SK-N-SH (cell line): ENCODE results near the gene LIN37. TPM values are rescaled to one million over a fixed set of nuclear protein-coding genes. Genes with fewer than 3 reads are reported as not detected.
A peak's percentile ranks its signal among the peaks of the same experiment; 100 is the strongest.

ENCODE experiments used
- CTCF ChIA-PET: fragments of 300-600, 350-600 bp; formaldehyde crosslinking; extraction: SDS; loops from one replicate; lab custom pipeline; 2021; lab: Yijun Ruan, JAX
- POLR2A ChIA-PET: fragments of 350-600 bp; sonication (Branson Sonifier 250); formaldehyde crosslinking; extraction: SDS; loops from one replicate; lab custom pipeline; 2020; ENCODE audit warnings: antibody characterized with exemption, inconsistent platforms; lab: Yijun Ruan, JAX
- DNase-seq: peaks from one replicate; pipeline ENCODE4 v3.0.0; 2012
- H2AFZ ChIP-seq: fragments of 200-600 bp; sonication (generic); 2 replicates; pipeline ENCODE4 v1.8.1; 2016; ENCODE audit warnings: antibody characterized with exemption, mild to moderate bottlenecking, low read depth
- H3F3A ChIP-seq: fragments of 200-600 bp; sonication (generic); replicated peaks from 2 replicates; pipeline ENCODE3; 2016; ENCODE audit warnings: antibody characterized with exemption, mild to moderate bottlenecking; ENCODE audit not compliant: insufficient read depth
- H3K27ac ChIP-seq, 2 experiments: fragments of 200-500 bp in 1 of 2; fragments of 200-600 bp in 1 of 2; sonication (Bioruptor generic) in 1 of 2; sonication (generic), shearing (Covaris generic) in 1 of 2; 2 replicates each; pipeline versions ENCODE4 v1.5.1 to v1.6.1; 2014 to 2016; ENCODE audit warnings: low read depth in 2 of 2, inconsistent platforms in 1 of 2, low read length in 1 of 2, mild to moderate bottlenecking in 1 of 2, mixed read lengths in 1 of 2
- H3K27me3 ChIP-seq: fragments of 200-600 bp; sonication (generic), shearing (Covaris generic); 2 replicates; pipeline ENCODE4 v1.6.1; 2016; ENCODE audit warnings: mixed run types; ENCODE audit not compliant: insufficient read depth
- H3K36me3 ChIP-seq, 2 experiments: fragments of 200-500 bp in 1 of 2; fragments of 200-600 bp in 1 of 2; sonication (Bioruptor generic) in 1 of 2; sonication (generic) in 1 of 2; replicated peaks in 1 of 2; 2 replicates each; pipeline versions ENCODE3 to v1.5.1; 2014 to 2016; ENCODE audit warnings: low read length in 1 of 2, mild to moderate bottlenecking in 1 of 2; ENCODE audit not compliant: insufficient read depth in 2 of 2, control insufficient read depth in 1 of 2
- H3K4me1 ChIP-seq, 2 experiments: fragments of 200-500 bp in 1 of 2; fragments of 200-600 bp in 1 of 2; sonication (Bioruptor generic) in 1 of 2; sonication (generic), shearing (Covaris generic) in 1 of 2; 2 replicates each; pipeline versions ENCODE4 v1.5.1 to v1.6.1; 2014 to 2016; ENCODE audit warnings: low read depth in 1 of 2, low read length in 1 of 2, mixed run types in 1 of 2; ENCODE audit not compliant: insufficient read depth in 2 of 2, control insufficient read depth in 1 of 2
- H3K4me2 ChIP-seq: fragments of 200-600 bp; sonication (generic), shearing (Covaris generic); 2 replicates; pipeline ENCODE4 v1.6.1; 2017; ENCODE audit warnings: mixed run types
- H3K4me3 ChIP-seq, 2 experiments: fragments of 200-500 bp in 1 of 2; fragments of 200-600 bp in 1 of 2; sonication (Bioruptor generic) in 1 of 2; sonication (generic), shearing (Covaris generic) in 1 of 2; 2 replicates each; pipeline versions ENCODE4 v1.5.1 to v1.8.1; 2014 to 2016; ENCODE audit warnings: low read depth in 2 of 2, inconsistent platforms in 1 of 2, low read length in 1 of 2, mild to moderate bottlenecking in 1 of 2, mixed read lengths in 1 of 2, moderate library complexity in 1 of 2
- H3K79me2 ChIP-seq: fragments of 200-600 bp; sonication (generic); 2 replicates; pipeline ENCODE4 v1.8.1; 2017; ENCODE audit warnings: mild to moderate bottlenecking; ENCODE audit not compliant: insufficient read depth
- H3K9ac ChIP-seq: fragments of 200-600 bp; sonication (generic); 2 replicates; pipeline ENCODE4 v1.6.1; 2017; ENCODE audit warnings: mixed run types
- H3K9me2 ChIP-seq: fragments of 200-600 bp; sonication (generic); 2 replicates; pipeline ENCODE4 v1.6.1; 2017; ENCODE audit warnings: mixed run types
- H3K9me3 ChIP-seq: fragments of 200-600 bp; sonication (generic); 2 replicates; pipeline ENCODE4 v1.6.1; 2017; ENCODE audit warnings: mixed run types, mild to moderate bottlenecking, moderate library complexity
- H4K20me1 ChIP-seq: fragments of 200-600 bp; sonication (generic); 2 replicates; pipeline ENCODE4 v1.6.1; 2017; ENCODE audit warnings: mild to moderate bottlenecking, mixed run types; ENCODE audit not compliant: insufficient read depth
- CHD2 ChIP-seq: fragments of 150-350 bp; IDR thresholded peaks from 2 replicates; pipeline ENCODE4 v1.6.1; 2018; ENCODE audit warnings: low read length; ENCODE audit not compliant: partially characterized antibody
- EP300 ChIP-seq, 2 experiments: IDR thresholded peaks; 2 replicates each; pipeline versions ENCODE4 v1.4.0 to v1.6.1; 2012; ENCODE audit warnings: borderline replicate concordance in 1 of 2, low read depth in 1 of 2, low read length in 1 of 2
- FOXM1 ChIP-seq: IDR thresholded peaks from 2 replicates; pipeline ENCODE4 v1.4.0; 2012; ENCODE audit warnings: low read depth, mild to moderate bottlenecking
- GATA2 ChIP-seq: sonication (generic); formaldehyde crosslinking; IDR thresholded peaks from 2 replicates; pipeline ENCODE4 v1.5.0; 2020; ENCODE audit warnings: mild to moderate bottlenecking, missing genetic modification reagents
- JUND ChIP-seq: IDR thresholded peaks from 2 replicates; pipeline ENCODE4 v1.4.0; 2012
- MAX ChIP-seq: IDR thresholded peaks from 2 replicates; pipeline ENCODE4 v1.4.0; 2012; ENCODE audit warnings: low read depth
- MXI1 ChIP-seq: IDR thresholded peaks from 2 replicates; pipeline ENCODE4 v1.6.1; 2012; ENCODE audit warnings: mild to moderate bottlenecking, low read depth, low read length, improper control_type of control experiment
- NFIC ChIP-seq: IDR thresholded peaks from 2 replicates; pipeline ENCODE4 v1.4.0; 2012; ENCODE audit warnings: borderline replicate concordance
- NRF1 ChIP-seq: IDR thresholded peaks from 2 replicates; pipeline ENCODE4 v1.6.1; 2012; ENCODE audit warnings: low read depth, mild to moderate bottlenecking, low read length
- PBX3 ChIP-seq: IDR thresholded peaks from 2 replicates; pipeline ENCODE4; 2012
- RCOR1 ChIP-seq: fragments of 150-350 bp; IDR thresholded peaks from 2 replicates; pipeline ENCODE4 v1.6.1; 2017; ENCODE audit warnings: antibody characterized with exemption, low read length
- REST ChIP-seq: IDR thresholded peaks from 2 replicates; pipeline ENCODE4 v1.6.1; 2012; ENCODE audit warnings: mild to moderate bottlenecking, low read depth, low read length, moderate library complexity
- SIN3A ChIP-seq: IDR thresholded peaks from 2 replicates; pipeline ENCODE4 v1.6.1; 2012; ENCODE audit warnings: low read depth, mild to moderate bottlenecking, low read length, moderate library complexity, borderline replicate concordance
- TEAD4 ChIP-seq: IDR thresholded peaks from 2 replicates; pipeline ENCODE4 v1.4.0; 2012; ENCODE audit warnings: mild to moderate bottlenecking, borderline replicate concordance; ENCODE audit not compliant: insufficient read depth
- USF1 ChIP-seq: IDR thresholded peaks from 2 replicates; pipeline ENCODE4 v1.4.0; 2012; ENCODE audit warnings: low read depth, borderline replicate concordance
- ZBTB33 ChIP-seq: IDR thresholded peaks from 2 replicates; pipeline ENCODE4 v1.4.0; 2012; ENCODE audit warnings: low read depth, borderline replicate concordance
- WGBS: methylation state at CpG from one replicate; pipeline ENCODE4 v1.1.6; 2017; ENCODE audit warnings: low lambda C conversion rate; 5-methylcytosine and 5-hydroxymethylcytosine counted together
- polyA plus RNA-seq, 3 experiments: library from polyadenylated mRNA; depleted of rRNA; stranded (reverse); fragments of >200 nt; gene quantifications; 2 replicates each; pipeline ENCODE4 v1.2.3, GENCODE V29; 2012

Gene LIN37
- polyA plus RNA-seq, 1 of the 3 experiments (the other 2 are of a cell fraction): 21.1 TPM

GRCh38 chr19:35704218-35704617 is 44.2 kb upstream of the LIN37 start, which contains the start of gene ZBTB32:
TSS of gene ZBTB32 (plus strand) at chr19:35704558. CDS start at chr19:35714627, 10,069 bp downstream.
- Histone ChIP-seq H3K79me2 (no peaks in the 10 kb centered on the region), H3K9me3 (no peaks in the 10 kb centered on the region), H3K27me3 (no peaks in the 10 kb centered on the region), H4K20me1 (no peaks in the 10 kb centered on the region), H3K9ac (no peak within 1 kb of the TSS), H3K36me3 (no peaks in the 10 kb centered on the region), H2AFZ (no peak within 1 kb of the TSS), H3K4me3 (no peak within 1 kb of the TSS), H3K27ac (no peak within 1 kb of the TSS), H3K4me1 (no peaks in the 10 kb centered on the region; a peak in 1 of 4 replicates), H3K9me2 (no peaks in the 10 kb centered on the region), H3F3A (no peaks in the 10 kb centered on the region), H3K4me2 (no peak within 1 kb of the TSS)
- ChIA-PET POLR2A (no interaction called here), CTCF (interaction anchor here (1.6 to 4.1 kb wide), 3 partner anchors 11 to 155 kb away, joined by 5 to 33 read pairs (median 8); no protein-coding TSS in a partner anchor)
- no peak for TF ChIP-seq TEAD4
- TF ChIP-seq REST: peak; percentile 95
- WGBS: 80% methylated on average over 18 of the region's 24 CpGs
- DNase-seq: peak; percentile 43

- CTCF ChIA-PET: interaction anchor here (1.8 kb wide), 1 partner anchor 15 kb away, joined by 6 read pairs; no protein-coding TSS in a partner anchor
- Histone ChIP-seq H3K27me3 (no peaks in the 10 kb centered on the region), H3F3A (no peaks in the 10 kb centered on the region), H3K36me3 (no peaks in the 10 kb centered on the region), H3K9me3 (no peaks in the 10 kb centered on the region), H3K9me2 (no peaks in the 10 kb centered on the region), H3K4me3 (no peak overlapping the region), H3K79me2 (no peaks in the 10 kb centered on the region), H3K4me2 (no peak overlapping the region), H3K9ac (no peak overlapping the region), H4K20me1 (no peaks in the 10 kb centered on the region), H3K27ac (no peak overlapping the region), H2AFZ (no peak overlapping the region), H3K4me1 (no peaks in the 10 kb centered on the region)
- DNase-seq: no peak
- TF ChIP-seq JUND (no peak), PBX3 (no peak), NFIC (no peak), MAX (no peak), EP300 (IDR thresholded peaks at IDR 0.05; ENCODE audit: borderline replicate concordance in 1 of 2, low read depth in 1 of 2, low read length in 1 of 2) (no peak), SIN3A (no peak), ZBTB33 (no peak), USF1 (no peak), CHD2 (no peak), FOXM1 (no peak), GATA2 (CRISPR knock-in tag) (no peak), RCOR1 (no peak), MXI1 (no peak), NRF1 (no peak)
- POLR2A ChIA-PET: no interaction called here
- WGBS: 45% methylated on average over 1 of the region's 1 CpG
These were observed 40.0 kb upstream of the LIN37 start for GRCh38 chr19:35708391-35708790.
